Keratinocyte (primary cell): ENCODE data around the gene EPHX1.

Experiments
- EZH2 ChIP-seq: IDR thresholded peaks from one replicate; pipeline ENCODE4 v1.6.1; 2012; ENCODE audit warnings: inconsistent platforms, mild to moderate bottlenecking, low read length, moderate library complexity
- TF ChIP-seq, protein P1 (sequence below), 3 experiments: IDR thresholded peaks in 1 of 3; conservative IDR thresholded peaks in 1 of 3; optimal IDR thresholded peaks in 1 of 3; 2 replicates in 2 of 3; 3 replicates in 1 of 3; pipeline versions ENCODE3 to v1.5.1; 2011; ENCODE audit warnings: low read length in 3 of 3, mild to moderate bottlenecking in 3 of 3, moderate library complexity in 2 of 3, control low read depth in 1 of 3, inconsistent platforms in 1 of 3; ENCODE audit not compliant: insufficient read depth in 2 of 3; ENCODE audit errors: extremely low read depth in 1 of 3

GRCh38 chr1:225762002-225762441, 47.9 kb upstream of the EPHX1 start:
- TF ChIP-seq, protein P1, sequence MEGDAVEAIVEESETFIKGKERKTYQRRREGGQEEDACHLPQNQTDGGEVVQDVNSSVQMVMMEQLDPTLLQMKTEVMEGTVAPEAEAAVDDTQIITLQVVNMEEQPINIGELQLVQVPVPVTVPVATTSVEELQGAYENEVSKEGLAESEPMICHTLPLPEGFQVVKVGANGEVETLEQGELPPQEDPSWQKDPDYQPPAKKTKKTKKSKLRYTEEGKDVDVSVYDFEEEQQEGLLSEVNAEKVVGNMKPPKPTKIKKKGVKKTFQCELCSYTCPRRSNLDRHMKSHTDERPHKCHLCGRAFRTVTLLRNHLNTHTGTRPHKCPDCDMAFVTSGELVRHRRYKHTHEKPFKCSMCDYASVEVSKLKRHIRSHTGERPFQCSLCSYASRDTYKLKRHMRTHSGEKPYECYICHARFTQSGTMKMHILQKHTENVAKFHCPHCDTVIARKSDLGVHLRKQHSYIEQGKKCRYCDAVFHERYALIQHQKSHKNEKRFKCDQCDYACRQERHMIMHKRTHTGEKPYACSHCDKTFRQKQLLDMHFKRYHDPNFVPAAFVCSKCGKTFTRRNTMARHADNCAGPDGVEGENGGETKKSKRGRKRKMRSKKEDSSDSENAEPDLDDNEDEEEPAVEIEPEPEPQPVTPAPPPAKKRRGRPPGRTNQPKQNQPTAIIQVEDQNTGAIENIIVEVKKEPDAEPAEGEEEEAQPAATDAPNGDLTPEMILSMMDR (optimal IDR thresholded peaks at IDR 0.05 in 1 of 3, IDR thresholded peaks at IDR 0.05 in 1 of 3, conservative IDR thresholded peaks at IDR 0.05 in 1 of 3; ENCODE audit: extremely low read depth in 1 of 3, insufficient read depth in 2 of 3, low read length in 3 of 3) = no peak
- no peak for TF ChIP-seq EZH2
